GM10266 (cell line): ENCODE measurements around the gene COL21A1.

Experiments
- DNase-seq: peaks from one replicate; pipeline ENCODE4 v3.0.0; 2012; ENCODE audit errors: extremely low spot score
- CTCF ChIP-seq: IDR thresholded peaks from 2 replicates; pipeline ENCODE4 v1.5.1; 2012; ENCODE audit warnings: mild to moderate bottlenecking, low read depth; ENCODE audit not compliant: control insufficient read depth, insufficient read depth; ENCODE audit errors: missing control alignments

COL21A1 gene

GRCh38 chr6:56032715-56033260 is 214.6 kb downstream of the COL21A1 start:
- TF ChIP-seq CTCF: no peak
- DNase-seq: no peak

GRCh38 chr6:56027865-56028264 is 219.5 kb downstream of the COL21A1 start:
- no peak for DNase-seq
- TF ChIP-seq CTCF: no peak

GRCh38 chr6:56026455-56027180 is 220.8 kb downstream of the COL21A1 start:
- DNase-seq: no peak
- no peak for TF ChIP-seq CTCF

- DNase-seq: no peak
- no peak for TF ChIP-seq CTCF
Measured at GRCh38 chr6:56025795-56026194, 221.6 kb downstream of the COL21A1 start.

GRCh38 chr6:56024931-56025330 is 222.4 kb downstream of the COL21A1 start:
- no peak for TF ChIP-seq CTCF
- DNase-seq: no peak

- no peak for TF ChIP-seq CTCF
Measured at GRCh38 chr6:56023829-56024228, 223.6 kb downstream of the COL21A1 start.

GRCh38 chr6:56022678-56023077 is 224.7 kb downstream of the COL21A1 start:
- no peak for TF ChIP-seq CTCF
- DNase-seq: no peak

More at GRCh38 chr6:56023829-56024228, 223.6 kb downstream of the COL21A1 start:
- DNase-seq: no peak
